Cerebellar nuclear complex (tissue), 1 donor: ENCODE measurements around the gene SLC1A2.
A peak's percentile ranks its signal among the peaks of the same experiment; 100 is the strongest.

ENCODE experiments used
- DNase-seq, 2 experiments: peaks; one replicate each; lab custom pipeline; 2025; lab: John Stamatoyannopoulos, UW

SLC1A2 gene

DNA sequence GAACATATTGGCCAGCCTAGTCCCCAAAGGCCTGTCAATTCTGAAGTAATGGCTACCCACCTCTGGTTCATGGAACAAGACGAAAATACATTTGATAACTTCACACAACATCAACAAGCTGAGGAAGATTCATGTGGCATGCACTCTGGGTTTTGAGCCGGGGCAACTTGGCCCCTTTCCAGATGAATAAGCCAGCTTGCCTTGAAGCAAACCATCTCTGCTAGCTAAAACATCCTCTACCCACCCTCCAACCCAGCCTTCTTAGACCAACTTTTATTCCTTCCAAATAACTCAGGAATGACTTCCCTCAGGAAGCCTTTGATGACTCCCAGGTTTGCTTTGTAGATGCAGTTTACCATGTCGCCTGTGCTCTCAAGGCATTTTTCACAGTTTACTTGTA, 94.4 kb downstream of the SLC1A2 start:
- DNase-seq, result no peak

- no peak for DNase-seq
Measured at GRCh38 chr11:35324183-35324886, 95.0 kb downstream of the SLC1A2 start.

GRCh38 chr11:35323076-35323868, 96.1 kb downstream of the SLC1A2 start:
- no peak for DNase-seq

DNA sequence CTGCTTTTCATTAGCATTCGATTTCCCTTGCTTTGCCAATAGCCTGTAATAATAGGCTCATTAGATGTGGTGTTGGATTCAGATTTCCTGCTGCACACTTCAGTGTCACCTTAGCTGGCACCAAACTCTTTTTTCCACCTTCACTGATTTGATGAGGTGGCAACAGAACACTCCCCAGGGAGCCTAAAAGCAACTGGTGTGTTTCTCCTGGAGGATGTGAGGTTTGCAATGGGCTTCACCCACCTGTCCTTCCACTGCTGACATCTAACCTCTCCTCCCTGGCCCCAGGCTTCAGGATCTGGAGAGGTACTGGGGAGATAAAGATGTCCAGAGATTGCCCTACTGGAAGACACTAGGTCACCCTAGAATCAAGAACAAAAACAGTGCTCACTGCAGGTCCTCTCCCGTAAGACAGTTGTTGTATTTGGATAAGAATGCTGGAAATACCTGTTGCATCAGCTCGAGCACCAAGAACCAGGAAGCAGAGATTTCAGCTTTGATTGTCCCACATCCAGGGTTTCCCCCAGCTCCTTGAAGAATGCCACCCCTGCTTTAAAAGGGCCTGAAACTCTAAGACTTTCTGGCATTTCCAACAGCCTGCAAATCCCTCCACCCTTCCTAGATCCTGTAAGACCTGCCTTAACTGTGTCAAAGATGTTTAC, 96.9 kb downstream of the SLC1A2 start:
- no peak for DNase-seq

GRCh38 chr11:35321532-35322317, 97.6 kb downstream of the SLC1A2 start:
- no peak for DNase-seq

GRCh38 chr11:35321111-35321510, 98.2 kb downstream of the SLC1A2 start:
- no peak for DNase-seq

DNA sequence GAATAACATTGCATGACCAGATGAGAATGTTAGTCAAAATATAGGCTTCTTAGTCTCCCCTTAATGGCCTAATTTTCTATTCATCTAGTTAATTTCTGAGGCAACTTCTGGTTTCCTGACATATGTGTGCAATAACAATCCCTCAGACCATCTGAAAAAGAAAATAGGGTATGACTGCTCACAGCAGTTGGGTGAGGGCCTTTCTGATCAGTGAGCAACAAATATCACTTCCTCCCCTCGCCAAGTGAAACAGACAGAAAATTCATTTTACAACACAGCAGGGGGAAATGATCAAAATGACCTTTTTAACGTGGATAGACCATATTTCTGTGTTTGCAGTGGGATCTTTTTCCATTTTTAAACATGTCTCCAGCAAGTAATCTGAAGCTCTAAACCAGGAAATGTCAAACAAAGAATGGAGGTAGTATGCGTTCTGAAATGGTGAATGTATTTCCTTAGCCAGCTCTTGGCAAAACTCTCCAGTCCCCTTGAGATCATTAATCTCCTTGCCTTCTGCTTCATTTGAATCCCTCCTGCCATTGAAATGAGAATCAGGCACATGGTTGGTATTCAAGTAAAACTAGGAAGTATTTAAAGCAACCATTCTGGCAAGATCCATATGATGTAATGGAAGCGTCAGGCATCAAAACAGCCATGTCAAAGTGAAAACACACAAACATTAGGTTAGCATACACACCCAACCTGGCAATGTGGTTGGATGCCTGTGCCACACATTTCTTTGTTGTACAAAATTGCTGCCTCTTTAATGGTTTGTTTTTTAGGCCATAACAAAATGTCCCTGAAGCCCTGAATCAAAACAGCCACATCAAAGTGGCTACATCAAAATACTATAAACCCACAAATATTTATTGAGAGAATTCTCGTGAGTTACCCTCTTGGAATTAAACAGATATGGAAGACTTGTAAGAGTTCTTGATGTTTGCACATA, 100.1 kb downstream of the SLC1A2 start:
- DNase-seq, result no peak

- no peak for DNase-seq
Measured at GRCh38 chr11:35318309-35318708, 101.0 kb downstream of the SLC1A2 start.

GRCh38 chr11:35317253-35317652, 102.1 kb downstream of the SLC1A2 start:
- DNase-seq, result peak; percentile 19 to 38

GRCh38 chr11:35316161-35316560, 103.2 kb downstream of the SLC1A2 start:
- no peak for DNase-seq

GRCh38 chr11:35313760-35314153, 105.6 kb downstream of the SLC1A2 start:
- DNase-seq, result no peak

GRCh38 chr11:35313066-35313759, 106.1 kb downstream of the SLC1A2 start:
- no peak for DNase-seq

- DNase-seq, result no peak
Measured at GRCh38 chr11:35311331-35311730, 108.0 kb downstream of the SLC1A2 start.

DNA sequence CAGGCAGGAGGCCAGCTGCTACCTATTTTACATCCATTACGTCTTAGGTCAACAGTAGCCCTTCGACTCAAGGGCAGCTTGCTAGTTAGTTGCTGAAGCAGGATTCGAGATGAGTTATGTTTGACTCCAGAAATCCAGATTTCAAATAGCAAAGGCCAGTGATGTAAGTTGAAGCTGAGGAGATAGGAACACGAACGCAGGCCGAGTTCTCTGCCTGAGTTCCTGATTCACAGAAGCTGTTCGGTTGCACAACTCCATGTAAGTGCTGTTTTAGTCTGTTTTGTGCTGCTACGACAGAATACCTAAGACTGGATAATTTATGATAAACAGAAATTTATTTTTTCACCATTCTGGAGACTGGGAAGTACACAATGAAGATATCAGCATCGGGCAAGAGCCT, 111.2 kb downstream of the SLC1A2 start:
- DNase-seq, result no peak

DNA sequence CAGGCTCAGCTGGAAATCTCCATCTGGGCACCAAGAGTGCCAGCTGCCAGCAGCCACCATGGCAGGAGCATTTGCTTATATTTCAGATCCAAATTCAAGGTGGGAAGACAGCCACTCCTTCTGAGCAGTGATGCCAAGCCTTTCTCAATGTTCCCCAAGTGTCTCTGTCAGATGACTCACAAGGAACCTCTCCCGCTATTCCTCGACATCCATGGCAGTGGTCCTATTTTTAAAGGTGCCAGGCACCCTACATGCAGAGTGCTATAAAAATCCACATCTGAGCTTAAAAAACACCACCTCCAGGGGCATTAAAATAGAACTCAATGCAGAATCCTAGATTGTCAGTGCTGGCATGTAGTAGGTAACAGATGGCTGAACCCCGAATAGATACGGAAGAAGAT, 112.1 kb downstream of the SLC1A2 start:
- DNase-seq, result peak in 1 of 2 experiments; percentile 40

GRCh38 chr11:35305670-35306382, 113.5 kb downstream of the SLC1A2 start:
- no peak for DNase-seq

DNA sequence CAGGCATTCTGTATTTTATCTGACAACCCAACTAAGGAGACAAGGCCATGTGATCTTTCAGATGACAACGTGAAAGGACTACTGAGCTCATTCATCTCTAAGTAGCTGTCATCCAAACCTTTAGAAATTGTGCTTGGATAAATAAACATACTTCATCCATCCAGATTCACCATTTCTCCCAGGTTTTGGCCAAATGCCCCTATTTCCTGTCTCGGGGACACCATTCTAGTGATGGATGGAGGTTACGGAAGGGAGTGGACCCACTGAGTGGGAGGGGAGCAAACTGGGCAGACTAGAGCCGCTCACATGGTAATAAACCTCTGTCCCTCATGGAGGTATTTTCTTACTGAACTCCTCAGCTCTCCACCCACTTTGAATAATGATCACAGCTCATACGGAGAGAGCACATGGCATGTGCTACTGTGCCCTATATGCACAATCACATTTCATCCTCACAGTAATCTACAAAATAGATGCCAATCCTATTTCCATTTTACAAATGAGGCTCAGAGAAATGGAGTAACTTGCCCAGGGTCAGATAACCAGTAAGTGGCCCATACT, 114.4 kb downstream of the SLC1A2 start:
- DNase-seq, result no peak

GRCh38 chr11:35304386-35304775, 115.0 kb downstream of the SLC1A2 start:
- DNase-seq, result no peak
